T follicular helper cell (primary cell): Measurements from ENCODE around the gene PKP1.

Experiments used
- DNase-seq: peaks from one replicate; pipeline ENCODE4 v3.0.0-alpha.2; 2020; ENCODE audit warnings: low read depth

Gene PKP1

GRCh38 chr1:201369209-201369608, 85.9 kb downstream of the PKP1 start:
- no peak for DNase-seq

DNA sequence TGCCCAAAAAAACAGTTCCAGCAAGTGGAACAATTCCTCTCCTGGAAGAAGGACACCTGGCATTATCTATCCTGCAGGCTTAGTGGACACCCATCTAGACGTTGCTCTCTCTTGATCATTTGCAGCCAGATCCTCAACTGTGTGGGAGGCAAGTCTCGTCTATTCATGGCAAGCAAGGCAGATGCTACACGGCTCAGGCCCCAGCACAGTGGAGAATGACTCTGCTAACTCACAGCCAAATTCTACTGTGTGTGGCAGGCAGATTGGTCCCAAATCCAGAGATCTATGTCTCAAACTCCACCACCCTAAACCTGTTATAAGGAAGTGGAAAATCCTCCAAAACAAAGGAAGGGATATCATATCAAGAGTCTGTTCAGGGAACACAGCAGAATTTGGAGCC, 87.2 kb downstream of the PKP1 start:
- DNase-seq: no peak

GRCh38 chr1:201371276-201371675, 88.0 kb downstream of the PKP1 start:
- DNase-seq: no peak

DNA sequence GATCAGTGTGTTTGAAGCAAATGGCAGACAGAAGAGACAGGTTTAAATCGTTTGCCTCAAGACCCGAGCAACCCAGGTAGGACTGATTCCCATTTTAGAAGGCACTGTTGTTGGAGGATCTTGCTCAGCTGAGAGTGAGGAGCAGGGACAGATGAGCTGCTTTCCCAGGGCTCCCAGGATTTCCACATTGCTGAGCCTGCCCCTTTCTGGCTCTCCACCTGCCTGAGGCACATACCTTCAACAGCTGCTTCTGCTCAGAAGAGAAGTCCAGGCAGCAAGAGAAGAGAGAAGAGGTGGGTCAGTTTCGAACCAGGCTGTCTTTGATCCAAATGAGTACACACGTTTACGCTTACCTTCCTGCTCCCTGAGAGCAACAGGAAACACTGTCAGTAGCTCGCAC, 88.5 kb downstream of the PKP1 start:
- DNase-seq: no peak

GRCh38 chr1:201374364-201374763, 91.1 kb downstream of the PKP1 start:
- no peak for DNase-seq

DNA sequence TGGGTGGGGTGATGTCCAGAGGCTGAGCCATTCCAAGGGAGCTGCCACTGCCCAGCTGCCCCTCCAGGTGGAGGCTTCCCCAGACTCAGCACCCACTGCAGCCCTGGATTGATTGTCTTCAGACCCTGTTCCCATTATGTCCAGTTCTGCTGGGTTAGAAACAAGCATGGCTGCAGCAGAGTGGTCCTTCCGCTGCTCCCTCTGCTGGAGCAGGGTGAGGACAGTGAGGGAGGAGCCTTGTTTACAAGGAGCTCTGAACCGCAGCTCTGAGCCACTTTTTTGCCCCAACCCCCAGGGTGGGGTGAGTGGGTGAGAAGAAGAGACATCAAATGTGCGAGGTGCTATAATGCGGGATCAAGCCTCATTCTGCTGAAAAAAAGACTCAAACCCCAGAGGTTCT, 91.9 kb downstream of the PKP1 start:
- no peak for DNase-seq

- no peak for DNase-seq
Observed at GRCh38 chr1:201376107-201376463, 92.8 kb downstream of the PKP1 start.

GRCh38 chr1:201376464-201377374, 93.4 kb downstream of the PKP1 start:
- DNase-seq: no peak

DNA sequence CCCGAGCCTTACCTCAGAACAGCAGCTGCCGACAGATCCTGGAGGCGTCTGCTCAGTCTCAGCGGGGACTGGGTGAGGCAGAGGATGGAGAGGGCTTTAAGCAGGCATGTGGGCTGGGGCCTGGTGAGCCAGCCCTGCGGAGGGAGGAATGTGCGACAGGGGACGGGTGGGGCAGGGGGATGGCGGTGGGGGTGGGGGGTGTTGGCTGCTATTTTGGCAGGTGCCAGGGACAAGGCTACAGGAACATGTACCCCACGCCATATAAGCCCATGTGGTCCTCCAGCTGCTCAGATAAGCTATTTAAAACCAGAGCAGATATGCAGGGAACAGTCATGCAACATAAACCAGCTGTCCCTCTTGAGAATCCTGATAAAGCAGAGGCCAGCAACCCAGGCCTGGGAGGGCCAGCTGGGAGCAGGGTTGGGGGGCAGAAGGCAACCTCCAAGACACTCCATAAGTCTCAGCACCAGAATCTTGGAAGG, 94.3 kb downstream of the PKP1 start, which contains the start of gene TNNT2:
TSS of gene TNNT2 (minus strand) at position 70 of the 482 bp plus-strand sequence. CDS start 4,426 bp downstream, outside the sequence.
- no peak for DNase-seq

DNA sequence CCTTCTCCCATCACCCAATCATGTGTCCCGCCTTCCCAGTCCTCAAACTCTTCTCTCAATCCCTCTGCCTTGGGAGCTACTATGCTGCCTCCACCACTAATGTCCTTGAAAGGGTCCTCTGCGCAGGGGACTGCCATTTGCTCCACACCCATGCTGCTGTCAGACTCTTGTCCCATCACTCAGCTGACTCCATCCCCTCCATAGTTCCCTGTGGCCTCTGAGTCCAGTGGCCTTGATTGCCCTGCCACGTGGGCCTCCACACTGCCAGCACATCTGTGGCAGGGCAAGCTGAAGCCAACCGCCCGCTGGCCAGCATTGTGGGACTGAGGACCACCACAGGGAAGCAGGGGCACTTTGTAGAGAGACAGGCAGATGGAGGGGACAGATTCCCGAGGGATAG, 95.5 kb downstream of the PKP1 start:
- no peak for DNase-seq

DNA sequence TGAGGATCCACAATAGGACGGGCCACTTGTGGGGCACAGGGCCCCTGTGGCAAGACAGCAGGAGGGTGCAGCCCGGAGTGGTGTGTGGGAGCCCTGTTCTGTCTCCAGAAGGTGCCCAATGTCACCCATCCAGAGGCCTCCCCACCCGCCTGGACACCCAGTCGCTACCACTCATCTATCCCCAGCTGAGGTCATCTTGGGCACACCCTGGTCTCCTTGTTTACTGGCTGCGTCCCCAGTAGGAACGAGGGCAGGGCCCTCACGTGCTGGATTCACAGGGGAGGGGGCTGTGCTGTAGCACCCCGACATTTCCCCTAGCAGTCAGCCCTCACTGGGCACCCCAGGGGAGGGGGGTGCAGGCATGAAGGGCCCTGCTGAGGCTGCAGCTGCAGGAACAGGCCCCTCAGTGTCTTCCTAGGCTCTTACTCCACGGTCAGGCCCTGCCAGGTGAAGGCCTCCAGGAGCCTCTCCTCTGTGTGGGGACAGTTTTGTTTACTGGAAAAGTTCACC, 96.5 kb downstream of the PKP1 start:
- no peak for DNase-seq

DNA sequence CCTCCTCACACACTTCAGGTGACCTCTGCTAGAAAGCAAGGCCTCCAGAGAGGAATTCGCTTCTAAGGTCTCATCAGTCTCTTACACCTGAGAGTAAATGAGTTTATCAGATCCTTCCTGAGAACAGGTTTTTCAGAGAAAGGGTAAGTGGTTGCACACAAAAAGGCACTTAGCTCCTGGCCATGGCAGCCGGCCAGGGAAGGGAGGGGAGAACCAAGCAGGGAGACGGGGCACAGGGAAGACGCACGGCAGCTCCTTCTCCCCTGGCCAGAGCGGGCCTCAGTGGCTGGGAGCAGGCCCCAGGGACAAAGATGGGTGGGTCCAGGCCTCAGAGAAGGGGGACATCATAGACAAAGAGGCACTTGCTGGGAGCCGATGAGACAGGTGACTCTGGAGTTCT, 97.8 kb downstream of the PKP1 start:
- no peak for DNase-seq
